Endodermal cell (in vitro differentiated cells): Measurements from ENCODE around the gene KIF2A. TPM values are rescaled to one million over a fixed set of nuclear protein-coding genes. Genes with fewer than 3 reads are reported as not detected.

Experiments
- DNase-seq: peaks from one replicate; pipeline ENCODE4 v3.0.0-alpha.2; 2017
- H3K27ac ChIP-seq: 2 replicates; pipeline ENCODE4 v1.5.1; 2013; ENCODE audit warnings: mild to moderate bottlenecking, low read depth, low read length, moderate library complexity
- H3K27me3 ChIP-seq: 2 replicates; pipeline ENCODE4 v1.6.1; 2013; ENCODE audit warnings: mild to moderate bottlenecking, low read length, moderate library complexity; ENCODE audit not compliant: insufficient read depth, control insufficient read depth, poor library complexity, severe bottlenecking
- H3K36me3 ChIP-seq: 2 replicates; pipeline ENCODE4 v1.7.0; 2013; ENCODE audit warnings: mild to moderate bottlenecking, low read length, moderate library complexity; ENCODE audit not compliant: control insufficient read depth, insufficient read depth
- H3K4me1 ChIP-seq: one replicate; pipeline ENCODE4 v1.7.0; 2013; ENCODE audit warnings: low read length; ENCODE audit not compliant: control insufficient read depth, insufficient read depth
- H3K4me3 ChIP-seq: 2 replicates; pipeline ENCODE4 v1.5.1; 2013; ENCODE audit warnings: mild to moderate bottlenecking, low read length, moderate library complexity
- H3K9ac ChIP-seq: 2 replicates; pipeline ENCODE4 v1.6.1; 2013; ENCODE audit warnings: mild to moderate bottlenecking, low read length, moderate library complexity; ENCODE audit not compliant: poor library complexity, severe bottlenecking; ENCODE audit errors: extremely low read depth
- H3K9me3 ChIP-seq: 2 replicates; pipeline ENCODE4 v1.6.1; 2013; ENCODE audit warnings: mild to moderate bottlenecking, low read length, moderate library complexity; ENCODE audit not compliant: control insufficient read depth
- H3K27ac Mint-ChIP-seq: 2 replicates; pipeline ENCODE4 v1.8.0; 2020; ENCODE audit warnings: mixed read lengths
- H3K27me3 Mint-ChIP-seq: 2 replicates; pipeline ENCODE4 v1.8.0; 2021; ENCODE audit warnings: mild to moderate bottlenecking, mixed read lengths; ENCODE audit not compliant: insufficient read depth
- H3K36me3 Mint-ChIP-seq: 2 replicates; pipeline ENCODE4 v1.8.0; 2020; ENCODE audit warnings: low read depth, mixed read lengths
- H3K4me1 Mint-ChIP-seq: 2 replicates; pipeline ENCODE4 v1.8.0; 2020; ENCODE audit warnings: mixed read lengths
- H3K4me3 Mint-ChIP-seq: 2 replicates; pipeline ENCODE4 v1.8.0; 2020; ENCODE audit warnings: mild to moderate bottlenecking, moderate library complexity, mixed read lengths
- H3K9me3 Mint-ChIP-seq: 2 replicates; pipeline ENCODE4 v1.8.0; 2020; ENCODE audit warnings: mild to moderate bottlenecking, mixed read lengths
- WGBS, 2 experiments: methylation state at CpG; one replicate each; pipeline versions ENCODE4 v1.1.5 to v1.1.7; 2013; ENCODE audit warnings: missing lambda C conversion rate in 2 of 2, mixed read lengths in 1 of 2; ENCODE audit not compliant: insufficient coverage in 1 of 2, insufficient read length in 1 of 2; 5-methylcytosine and 5-hydroxymethylcytosine counted together
- total RNA-seq, 2 donors: library from RNA; stranded (reverse); fragmentation: NEBNext Ultra II Directional in 1 of 2; extraction: Animal tissue kit (Norgen Biotek cat#: 25700) in 1 of 2; gene quantifications; 2 replicates in 1 of 2; 3 replicates in 1 of 2; pipeline ENCODE4 v1.2.1, GENCODE V29; 2021
- TF ChIP-seq, protein P1 (sequence below): fragments of 200-600 bp; sonication (generic); conservative IDR thresholded peaks from 2 replicates; pipeline ENCODE4 v1.5.0; 2021; ENCODE audit warnings: antibody characterized with exemption, mild to moderate bottlenecking

Gene KIF2A
- total RNA-seq, 2 donors from 2014 or later = 67.4 to 74.6 TPM

- Mint-ChIP-seq H3K4me1 (peaks cover 11% of the 10 kb centered on the region), H3K27me3 (no peaks in the 10 kb centered on the region), H3K27ac (peak overlapping the region; percentile 96), H3K9me3 (no peaks in the 10 kb centered on the region), H3K4me3 (peak overlapping the region; percentile 96), H3K36me3 (no peaks in the 10 kb centered on the region)
- no peaks in the 10 kb centered on the region for H3K9me3 ChIP-seq
- H3K36me3 ChIP-seq = no peaks in the 10 kb centered on the region
- 38 to 63% methylated on average over 1 to 3 of the region's 3 CpGs for WGBS, 2 experiments
- H3K27me3 ChIP-seq = no peaks in the 10 kb centered on the region
- peaks cover 2% of the 10 kb centered on the region for H3K4me1 ChIP-seq
- no peak for DNase-seq
- TF ChIP-seq, protein P1, sequence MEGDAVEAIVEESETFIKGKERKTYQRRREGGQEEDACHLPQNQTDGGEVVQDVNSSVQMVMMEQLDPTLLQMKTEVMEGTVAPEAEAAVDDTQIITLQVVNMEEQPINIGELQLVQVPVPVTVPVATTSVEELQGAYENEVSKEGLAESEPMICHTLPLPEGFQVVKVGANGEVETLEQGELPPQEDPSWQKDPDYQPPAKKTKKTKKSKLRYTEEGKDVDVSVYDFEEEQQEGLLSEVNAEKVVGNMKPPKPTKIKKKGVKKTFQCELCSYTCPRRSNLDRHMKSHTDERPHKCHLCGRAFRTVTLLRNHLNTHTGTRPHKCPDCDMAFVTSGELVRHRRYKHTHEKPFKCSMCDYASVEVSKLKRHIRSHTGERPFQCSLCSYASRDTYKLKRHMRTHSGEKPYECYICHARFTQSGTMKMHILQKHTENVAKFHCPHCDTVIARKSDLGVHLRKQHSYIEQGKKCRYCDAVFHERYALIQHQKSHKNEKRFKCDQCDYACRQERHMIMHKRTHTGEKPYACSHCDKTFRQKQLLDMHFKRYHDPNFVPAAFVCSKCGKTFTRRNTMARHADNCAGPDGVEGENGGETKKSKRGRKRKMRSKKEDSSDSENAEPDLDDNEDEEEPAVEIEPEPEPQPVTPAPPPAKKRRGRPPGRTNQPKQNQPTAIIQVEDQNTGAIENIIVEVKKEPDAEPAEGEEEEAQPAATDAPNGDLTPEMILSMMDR = no peak
- H3K4me3 ChIP-seq = peak overlapping the region; percentile 94
- H3K9ac ChIP-seq = peak overlapping the region; percentile 92
- H3K27ac ChIP-seq = no peak overlapping the region
Observed at GRCh38 chr5:62413711-62414110, 107.7 kb downstream of the KIF2A start.

DNA sequence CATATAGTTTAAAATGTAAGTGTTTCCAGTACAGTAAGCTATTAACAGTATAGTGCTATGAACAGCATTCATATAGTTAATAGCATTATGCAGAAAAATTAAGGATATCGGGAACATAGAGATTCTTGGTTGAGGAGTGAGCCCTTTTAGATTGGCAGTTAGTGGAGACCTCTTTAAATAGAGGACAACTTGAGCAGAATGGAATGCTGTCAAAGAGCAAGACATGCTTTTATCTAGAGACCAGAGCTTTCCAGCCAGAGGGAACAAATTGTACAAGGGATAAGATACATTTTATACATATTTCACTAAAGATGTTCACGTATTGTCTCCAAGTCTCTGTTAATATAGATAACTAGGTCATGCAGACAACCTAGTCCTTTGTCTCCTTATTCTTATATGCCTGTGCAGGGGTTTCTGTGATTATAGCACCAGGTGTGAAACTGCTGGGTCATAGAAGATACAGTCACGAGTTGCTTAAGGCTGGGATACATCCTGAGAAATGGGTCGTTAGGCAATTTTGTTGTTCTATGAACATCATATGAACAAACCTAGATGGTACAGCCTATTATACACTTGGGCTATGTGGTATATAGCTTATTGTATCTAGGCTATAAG lies 112.6 kb downstream of the KIF2A start:
- Histone ChIP-seq H3K9me3 (no peaks in the 10 kb centered on the region), H3K4me3 (no peak overlapping the region), H3K9ac (no peak overlapping the region), H3K27me3 (no peaks in the 10 kb centered on the region), H3K4me1 (peaks cover 2% of the 10 kb centered on the region), H3K36me3 (no peaks in the 10 kb centered on the region), H3K27ac (no peak overlapping the region)
- no peak for DNase-seq
- TF ChIP-seq, protein P1 = no peak
- H3K27ac Mint-ChIP-seq = no peak overlapping the region
- no peak overlapping the region for H3K4me3 Mint-ChIP-seq
- no peaks in the 10 kb centered on the region for H3K9me3 Mint-ChIP-seq
- peaks cover 9% of the 10 kb centered on the region for H3K36me3 Mint-ChIP-seq
- H3K4me1 Mint-ChIP-seq = peaks cover 5% of the 10 kb centered on the region
- no peaks in the 10 kb centered on the region for H3K27me3 Mint-ChIP-seq
- WGBS, 2 experiments = 92 to 100% methylated on average over 3 to 4 of the region's 4 CpGs

DNA sequence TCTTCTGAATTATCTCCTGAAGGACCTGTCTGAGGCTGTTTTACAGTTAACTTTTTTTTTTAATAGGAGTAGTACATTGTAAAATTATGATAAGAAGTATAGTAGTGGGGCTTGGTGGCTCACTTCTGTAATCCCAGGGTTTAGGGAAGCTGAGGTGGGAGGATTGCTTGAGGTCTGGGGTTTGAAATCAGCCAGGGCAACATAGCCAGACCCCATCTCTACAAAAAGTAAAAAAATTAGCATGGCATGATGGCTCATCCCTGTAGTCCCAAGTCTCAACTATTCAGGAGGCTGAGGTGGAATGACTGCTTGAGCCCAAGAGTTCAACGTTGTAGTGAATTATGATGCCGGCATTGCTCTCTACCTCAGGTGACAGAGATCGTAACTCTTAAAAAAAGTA lies 113.6 kb downstream of the KIF2A start:
- Histone ChIP-seq H3K27me3 (no peaks in the 10 kb centered on the region), H3K27ac (no peak overlapping the region), H3K9me3 (no peaks in the 10 kb centered on the region), H3K9ac (no peak overlapping the region), H3K36me3 (no peaks in the 10 kb centered on the region), H3K4me1 (no peaks in the 10 kb centered on the region), H3K4me3 (no peak overlapping the region)
- Mint-ChIP-seq H3K4me1 (peaks cover 2% of the 10 kb centered on the region), H3K36me3 (peaks cover 12% of the 10 kb centered on the region), H3K9me3 (no peaks in the 10 kb centered on the region), H3K27ac (no peak overlapping the region), H3K4me3 (no peak overlapping the region), H3K27me3 (no peaks in the 10 kb centered on the region)
- no peak for DNase-seq
- 95 to 100% methylated on average over 3 of the region's 3 CpGs for WGBS, 2 experiments
- TF ChIP-seq, protein P1 = no peak
